Coronary artery (tissue), 2 donors: ENCODE data around the gene PKN3.
A peak's percentile ranks its signal among the peaks of the same experiment; 100 is the strongest.

Source experiments
- DNase-seq: peaks from one replicate; pipeline ENCODE4 v3.0.0-alpha.2; 2017; ENCODE audit warnings: low spot score
- H3K27ac ChIP-seq, 2 donors: fragments of 200-600 bp; sonication (generic); one replicate each; pipeline ENCODE4 v1.5.1; 2016 to 2019
- H3K4me3 ChIP-seq: fragments of 200-600 bp; sonication (generic); 2 replicates; pipeline ENCODE4 v1.5.1; 2016; ENCODE audit warnings: mild to moderate bottlenecking, moderate library complexity
- TF ChIP-seq, protein P1 (sequence below): fragments of 200-600 bp; sonication (generic); IDR thresholded peaks from one replicate; pipeline ENCODE4 v1.5.1; 2019; ENCODE audit warnings: antibody characterized with exemption

Gene PKN3

DNA sequence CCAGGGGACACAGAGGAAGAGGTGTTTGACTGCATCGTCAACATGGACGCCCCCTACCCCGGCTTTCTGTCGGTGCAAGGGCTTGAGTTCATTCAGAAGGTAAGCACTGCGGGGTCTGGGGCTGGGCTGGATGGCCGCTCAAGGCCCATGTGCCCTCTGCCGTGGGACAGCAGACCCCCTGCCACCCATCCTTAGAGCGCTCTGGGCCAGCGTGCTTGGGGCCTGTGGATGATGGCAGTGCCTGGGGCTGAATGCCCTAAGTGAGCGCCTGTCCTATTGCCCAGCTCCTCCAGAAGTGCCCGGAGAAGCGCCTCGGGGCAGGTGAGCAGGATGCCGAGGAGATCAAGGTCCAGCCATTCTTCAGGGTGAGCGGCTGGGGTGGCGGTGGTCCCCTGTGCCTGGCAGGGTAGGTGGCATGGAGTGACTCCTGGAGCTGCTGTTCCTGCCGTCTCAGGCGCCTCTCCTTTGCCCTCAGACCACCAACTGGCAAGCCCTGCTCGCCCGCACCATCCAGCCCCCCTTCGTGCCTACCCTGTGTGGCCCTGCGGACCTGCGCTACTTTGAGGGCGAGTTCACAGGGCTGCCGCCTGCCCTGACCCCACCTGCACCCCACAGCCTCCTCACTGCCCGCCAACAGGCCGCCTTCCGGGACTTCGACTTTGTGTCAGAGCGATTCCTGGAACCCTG lies 17.8 kb downstream of the PKN3 start:
- Histone ChIP-seq H3K27ac (peak overlapping the region in 1 of 2 donors; percentile 28), H3K4me3 (no peak overlapping the region)
- DNase-seq = no peak
- TF ChIP-seq, protein P1, sequence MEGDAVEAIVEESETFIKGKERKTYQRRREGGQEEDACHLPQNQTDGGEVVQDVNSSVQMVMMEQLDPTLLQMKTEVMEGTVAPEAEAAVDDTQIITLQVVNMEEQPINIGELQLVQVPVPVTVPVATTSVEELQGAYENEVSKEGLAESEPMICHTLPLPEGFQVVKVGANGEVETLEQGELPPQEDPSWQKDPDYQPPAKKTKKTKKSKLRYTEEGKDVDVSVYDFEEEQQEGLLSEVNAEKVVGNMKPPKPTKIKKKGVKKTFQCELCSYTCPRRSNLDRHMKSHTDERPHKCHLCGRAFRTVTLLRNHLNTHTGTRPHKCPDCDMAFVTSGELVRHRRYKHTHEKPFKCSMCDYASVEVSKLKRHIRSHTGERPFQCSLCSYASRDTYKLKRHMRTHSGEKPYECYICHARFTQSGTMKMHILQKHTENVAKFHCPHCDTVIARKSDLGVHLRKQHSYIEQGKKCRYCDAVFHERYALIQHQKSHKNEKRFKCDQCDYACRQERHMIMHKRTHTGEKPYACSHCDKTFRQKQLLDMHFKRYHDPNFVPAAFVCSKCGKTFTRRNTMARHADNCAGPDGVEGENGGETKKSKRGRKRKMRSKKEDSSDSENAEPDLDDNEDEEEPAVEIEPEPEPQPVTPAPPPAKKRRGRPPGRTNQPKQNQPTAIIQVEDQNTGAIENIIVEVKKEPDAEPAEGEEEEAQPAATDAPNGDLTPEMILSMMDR = no peak

- DNase-seq = no peak
- TF ChIP-seq, protein P1 = no peak
- no peak overlapping the region for H3K4me3 ChIP-seq
- no peak overlapping the region for H3K27ac ChIP-seq
Measured at GRCh38 chr9:128720841-128721486, 18.7 kb downstream of the PKN3 start.

DNA sequence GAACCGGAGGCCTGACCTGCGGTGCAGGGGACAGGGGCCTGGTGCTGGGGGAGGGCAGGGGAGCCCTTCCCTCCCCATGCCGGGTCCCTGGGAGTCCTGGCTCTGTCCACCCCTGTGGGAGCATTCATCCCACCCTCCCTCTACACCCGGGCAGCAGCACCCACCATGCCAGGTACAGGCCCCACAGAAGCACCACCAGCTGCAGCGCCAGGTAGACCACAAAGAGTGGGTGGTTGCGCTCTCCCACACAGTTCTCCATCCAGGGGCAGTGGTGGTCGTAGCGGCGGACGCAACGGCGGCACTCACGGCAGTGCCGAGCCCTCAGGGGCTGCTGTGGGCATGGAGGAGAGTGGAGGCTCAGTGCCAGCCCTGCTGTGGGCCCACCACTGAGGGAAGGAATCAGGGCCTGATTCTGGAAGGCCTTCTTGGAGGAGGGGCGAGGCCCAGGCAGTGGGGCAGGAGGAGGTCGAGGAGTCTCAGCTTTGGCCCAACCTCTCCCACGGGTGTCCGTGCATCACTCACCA lies 19.2 kb downstream of the PKN3 start:
- DNase-seq = no peak
- TF ChIP-seq, protein P1 = no peak
- H3K27ac ChIP-seq = no peak overlapping the region

GRCh38 chr9:128722380-128723351 lies 20.4 kb downstream of the PKN3 start:
- TF ChIP-seq, protein P1 = no peak
- peak overlapping the region; percentile 79 for H3K4me3 ChIP-seq
- no peak for DNase-seq
- H3K27ac ChIP-seq = peak overlapping the region; percentile 32 to 89

More for the DNA sequence above, 19.2 kb downstream of the PKN3 start:
- H3K4me3 ChIP-seq = no peak overlapping the region

DNA sequence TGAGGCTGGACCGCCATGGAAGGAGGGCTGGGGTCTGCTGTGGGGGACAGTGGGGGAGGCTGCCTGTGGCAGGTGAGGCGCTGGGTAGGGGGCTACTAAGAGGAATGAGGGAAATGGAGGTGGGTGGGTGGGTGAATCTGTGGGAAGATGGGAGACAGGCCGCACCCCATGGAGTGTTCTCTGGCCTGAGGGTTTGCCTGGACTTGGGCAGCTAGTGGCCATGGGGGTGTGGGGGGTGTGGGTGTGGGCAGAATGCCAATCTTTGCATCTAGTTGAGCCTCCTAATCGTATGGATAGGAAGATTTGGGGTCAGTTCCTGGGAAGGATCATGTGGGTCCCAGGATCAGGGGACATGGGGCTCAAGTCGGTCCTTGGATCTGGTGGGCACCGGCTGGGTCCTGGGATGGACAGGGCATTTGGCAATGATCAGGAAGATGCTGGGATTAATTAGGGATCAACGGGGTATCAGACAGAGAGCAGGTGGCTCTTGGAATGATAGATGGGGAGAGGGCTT lies 21.1 kb downstream of the PKN3 start:
- Histone ChIP-seq H3K27ac (peak overlapping the region; percentile 68 to 89), H3K4me3 (peak overlapping the region; percentile 79)
- no peak for DNase-seq
- TF ChIP-seq, protein P1 = no peak

- H3K4me3 ChIP-seq = peak within 1 kb of the TSS; percentile 79
- peak within 1 kb of the TSS; percentile 68 to 89 for H3K27ac ChIP-seq
- peak; percentile 95 for DNase-seq
- TF ChIP-seq, protein P1 = no peak
Measured at GRCh38 chr9:128723866-128724743, 21.8 kb downstream of the PKN3 start, which contains the start of gene ZDHHC12. TSS of gene ZDHHC12 (minus strand) at chr9:128724127. CDS start at chr9:128724093, 34 bp downstream.
